HUES64 (cell line): Measurements from ENCODE around the gene DTX1.

ENCODE experiments used
- H3K27ac ChIP-seq: 2 replicates; pipeline ENCODE4 v1.7.0; 2013; ENCODE audit warnings: low read depth, low read length, inconsistent platforms
- H3K27me3 ChIP-seq: 2 replicates; pipeline ENCODE4 v1.6.1; 2013; ENCODE audit warnings: mild to moderate bottlenecking, low read length; ENCODE audit not compliant: insufficient read depth
- H3K36me3 ChIP-seq: 2 replicates; pipeline ENCODE4 v1.6.1; 2013; ENCODE audit warnings: mild to moderate bottlenecking, low read length; ENCODE audit not compliant: insufficient read depth
- H3K4me1 ChIP-seq: 2 replicates; pipeline ENCODE4 v1.6.1; 2013; ENCODE audit warnings: mild to moderate bottlenecking, low read length, moderate library complexity; ENCODE audit not compliant: insufficient read depth
- H3K4me3 ChIP-seq: 2 replicates; pipeline ENCODE4 v1.5.1; 2013; ENCODE audit warnings: mild to moderate bottlenecking, low read length, moderate library complexity
- H3K9ac ChIP-seq: 2 replicates; pipeline ENCODE4 v1.6.1; 2013; ENCODE audit warnings: mild to moderate bottlenecking, low read depth, low read length
- H3K9me3 ChIP-seq: 2 replicates; pipeline ENCODE4 v1.6.1; 2013; ENCODE audit warnings: low read depth, low read length; ENCODE audit not compliant: insufficient read depth
- WGBS: fragments of 150-250, 120-280 bp; methylation state at CpG from one replicate; pipeline ENCODE4 v1.1.7; 2013; ENCODE audit warnings: missing lambda C conversion rate; 5-methylcytosine and 5-hydroxymethylcytosine counted together

DTX1 gene

GRCh38 chr12:113039911-113040445 is 16.6 kb upstream of the DTX1 start:
- no peak overlapping the region for H3K4me3 ChIP-seq
- no peaks in the 10 kb centered on the region for H3K9me3 ChIP-seq
- H3K4me1 ChIP-seq: no peaks in the 10 kb centered on the region
- 44% methylated on average over 2 of the region's 4 CpGs for WGBS
- no peak overlapping the region for H3K27ac ChIP-seq
- no peak overlapping the region for H3K9ac ChIP-seq
- H3K27me3 ChIP-seq: 0 out of 2 replicates have a peak, but pooled peaks cover 3% of the 10 kb centered on the region
- H3K36me3 ChIP-seq: no peaks in the 10 kb centered on the region

DNA sequence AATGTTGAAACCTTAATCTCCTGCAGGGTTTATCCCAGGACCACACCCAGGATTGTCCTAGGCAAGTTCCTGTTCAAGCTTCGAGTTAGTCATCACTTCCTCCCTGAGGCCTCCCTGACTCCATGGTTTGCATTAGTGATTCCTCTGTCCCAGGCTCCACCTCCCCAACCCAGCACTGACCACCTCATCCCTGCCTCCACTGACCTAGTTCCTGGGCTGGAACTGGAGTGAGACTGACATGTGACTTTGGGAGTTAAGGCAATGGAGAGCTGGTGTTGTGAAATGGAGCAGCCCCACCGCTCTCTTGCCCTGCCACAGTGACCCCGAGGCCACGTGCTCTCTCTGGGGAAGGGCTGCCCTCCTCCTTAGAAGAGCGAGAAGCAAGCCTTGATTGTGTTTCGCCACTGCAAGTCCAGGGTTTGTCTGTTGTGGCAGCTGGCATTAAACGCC is 15.8 kb upstream of the DTX1 start:
- Histone ChIP-seq H3K27me3 (0 out of 2 replicates have a peak, but pooled peaks cover 9% of the 10 kb centered on the region), H3K27ac (no peak overlapping the region), H3K36me3 (no peaks in the 10 kb centered on the region), H3K9ac (no peak overlapping the region), H3K4me1 (no peaks in the 10 kb centered on the region), H3K9me3 (no peaks in the 10 kb centered on the region), H3K4me3 (no peak overlapping the region)
- WGBS: 85% methylated on average over 7 of the region's 7 CpGs

- 91% methylated on average over 6 of the region's 7 CpGs for WGBS
- Histone ChIP-seq H3K9me3 (no peaks in the 10 kb centered on the region), H3K36me3 (no peaks in the 10 kb centered on the region), H3K27me3 (0 out of 2 replicates have a peak, but pooled peaks cover 9% of the 10 kb centered on the region), H3K4me1 (no peaks in the 10 kb centered on the region), H3K4me3 (no peak overlapping the region), H3K9ac (no peak overlapping the region), H3K27ac (no peak overlapping the region)
Observed at GRCh38 chr12:113041560-113041959, 15.0 kb upstream of the DTX1 start.

DNA sequence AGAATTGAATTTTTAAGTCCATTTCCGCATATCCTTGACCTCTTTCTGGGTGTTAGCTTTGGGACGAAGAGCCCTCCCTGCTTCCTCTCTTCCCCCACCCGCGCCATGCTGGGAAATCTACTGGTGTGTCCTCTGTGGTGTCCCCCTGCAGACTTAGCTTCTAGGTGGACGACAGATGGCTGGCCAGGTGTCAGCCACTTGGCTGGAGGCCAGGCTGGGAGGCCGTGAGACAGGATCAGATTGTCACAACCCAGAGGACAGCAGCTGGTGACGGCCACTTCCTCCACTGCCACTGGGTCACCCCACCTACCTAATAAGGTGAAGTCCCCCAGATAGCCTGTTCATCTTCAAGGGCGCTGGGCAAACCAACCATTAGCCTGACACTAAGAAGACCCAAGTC is 13.3 kb upstream of the DTX1 start:
- Histone ChIP-seq H3K9me3 (no peaks in the 10 kb centered on the region), H3K4me1 (no peaks in the 10 kb centered on the region), H3K9ac (no peak overlapping the region), H3K4me3 (no peak overlapping the region), H3K27ac (no peak overlapping the region), H3K27me3 (peaks cover 15% of the 10 kb centered on the region; the same call in 1 of the 2 replicates), H3K36me3 (no peaks in the 10 kb centered on the region)
- 91% methylated on average over 8 of the region's 8 CpGs for WGBS

GRCh38 chr12:113044516-113044915 is 12.0 kb upstream of the DTX1 start:
- peaks cover 15% of the 10 kb centered on the region; the same call in 1 of the 2 replicates for H3K27me3 ChIP-seq
- H3K27ac ChIP-seq: no peak overlapping the region
- H3K4me1 ChIP-seq: no peaks in the 10 kb centered on the region
- no peaks in the 10 kb centered on the region for H3K9me3 ChIP-seq
- 76% methylated on average over 3 of the region's 3 CpGs for WGBS
- H3K36me3 ChIP-seq: no peaks in the 10 kb centered on the region
- H3K9ac ChIP-seq: no peak overlapping the region
- H3K4me3 ChIP-seq: no peak overlapping the region

DNA sequence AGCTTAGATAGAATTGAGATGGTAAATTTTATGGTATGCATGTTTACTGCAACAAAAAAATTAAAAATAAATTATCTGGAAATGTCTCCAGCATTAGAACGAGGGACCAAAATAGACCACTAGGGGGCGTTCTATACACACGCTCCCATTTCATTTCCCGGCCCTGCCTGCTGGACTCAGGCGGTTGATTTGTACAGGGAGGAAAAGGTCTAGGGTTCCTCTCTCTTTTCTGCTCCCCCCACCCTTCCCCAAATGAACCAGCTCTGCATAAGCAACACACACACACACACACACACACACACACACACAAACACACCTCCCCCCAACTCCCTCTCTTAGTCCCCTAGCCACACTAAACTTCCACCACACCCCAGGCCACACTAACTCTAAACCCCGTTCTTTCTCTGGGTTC is 7.8 kb upstream of the DTX1 start:
- Histone ChIP-seq H3K27ac (no peak overlapping the region), H3K27me3 (peaks cover 15% of the 10 kb centered on the region; the same call in 1 of the 2 replicates), H3K9ac (no peak overlapping the region), H3K9me3 (no peaks in the 10 kb centered on the region), H3K36me3 (no peaks in the 10 kb centered on the region), H3K4me1 (no peaks in the 10 kb centered on the region), H3K4me3 (no peak overlapping the region)
- WGBS: 81% methylated on average over 1 of the region's 6 CpGs

DNA sequence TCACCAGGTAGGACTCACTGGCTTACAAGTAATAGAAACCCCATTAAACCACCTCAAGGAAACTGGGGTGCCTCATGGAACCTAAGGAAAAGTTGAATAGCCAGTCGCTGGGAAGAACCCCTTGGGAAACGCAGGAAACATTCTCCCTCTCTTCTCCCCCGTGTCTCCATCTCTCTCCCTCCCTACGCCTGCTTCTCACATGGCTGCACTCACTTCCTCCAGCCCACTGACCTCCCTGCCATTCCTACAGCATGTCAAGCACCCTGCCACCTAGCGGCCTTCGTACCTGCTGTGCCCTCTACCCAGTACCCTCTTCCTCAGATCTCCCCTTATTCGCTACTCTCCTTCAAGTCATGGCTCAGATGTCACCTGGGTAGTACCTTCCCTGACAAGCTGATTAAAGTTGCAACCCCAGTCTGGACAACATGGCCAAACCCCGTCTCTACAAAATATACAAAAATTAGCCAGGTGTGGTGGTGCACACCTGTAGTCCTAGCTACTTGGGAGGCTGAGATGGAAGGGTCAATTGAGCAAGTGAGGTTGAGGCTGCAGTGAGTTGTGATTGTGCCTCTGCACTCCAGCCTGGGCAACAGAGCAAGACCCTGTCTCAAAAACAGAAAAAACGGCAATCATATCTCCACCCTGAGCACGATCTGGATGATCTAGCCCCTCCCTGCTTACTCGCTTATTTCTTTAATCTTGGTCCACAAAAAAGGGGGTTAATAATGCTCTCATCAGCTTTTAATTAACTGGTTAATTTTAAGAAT is 6.4 kb upstream of the DTX1 start:
- 57% methylated on average over 11 of the region's 11 CpGs for WGBS
- Histone ChIP-seq H3K36me3 (no peaks in the 10 kb centered on the region), H3K9ac (no peak overlapping the region)

GRCh38 chr12:113050795-113051194 is 5.7 kb upstream of the DTX1 start:
- no peaks in the 10 kb centered on the region for H3K9me3 ChIP-seq
- H3K27ac ChIP-seq: no peak overlapping the region
- H3K4me1 ChIP-seq: no peaks in the 10 kb centered on the region
- H3K36me3 ChIP-seq: no peaks in the 10 kb centered on the region
- 86% methylated on average over 7 of the region's 7 CpGs for WGBS
- no peak overlapping the region for H3K9ac ChIP-seq
- peaks cover 26% of the 10 kb centered on the region for H3K27me3 ChIP-seq
- H3K4me3 ChIP-seq: no peak overlapping the region

More for the DNA sequence above, 6.4 kb upstream of the DTX1 start:
- Histone ChIP-seq H3K9me3 (no peaks in the 10 kb centered on the region), H3K27me3 (peaks cover 24% of the 10 kb centered on the region), H3K27ac (no peak overlapping the region), H3K4me1 (no peaks in the 10 kb centered on the region), H3K4me3 (no peak overlapping the region)

DNA sequence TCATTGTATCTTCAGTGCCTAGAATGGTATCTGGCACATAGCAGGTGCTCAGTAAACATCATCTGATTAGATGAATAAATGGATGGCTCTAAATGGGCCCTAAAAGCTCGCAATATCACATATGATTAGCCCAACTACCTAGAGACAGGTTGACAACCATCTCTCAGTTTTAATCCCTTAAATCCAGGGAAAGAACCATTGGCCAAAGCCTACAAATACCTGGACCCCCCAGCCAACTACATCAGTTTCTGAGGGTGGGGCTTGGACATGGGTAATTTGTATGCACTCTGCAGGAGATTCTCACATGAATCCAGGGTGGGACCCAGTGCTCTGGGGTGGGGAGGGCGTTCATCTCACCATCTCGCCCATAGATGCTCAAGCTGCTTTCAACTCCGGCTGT is 4.8 kb upstream of the DTX1 start:
- Histone ChIP-seq H3K4me3 (no peak overlapping the region), H3K36me3 (no peaks in the 10 kb centered on the region), H3K27me3 (peaks cover 35% of the 10 kb centered on the region), H3K27ac (no peak overlapping the region), H3K9me3 (no peaks in the 10 kb centered on the region), H3K4me1 (no peaks in the 10 kb centered on the region), H3K9ac (no peak overlapping the region)
- 94% methylated on average over 4 of the region's 4 CpGs for WGBS

GRCh38 chr12:113052326-113052725 is 4.2 kb upstream of the DTX1 start:
- Histone ChIP-seq H3K27me3 (peaks cover 40% of the 10 kb centered on the region), H3K36me3 (no peaks in the 10 kb centered on the region), H3K4me1 (no peaks in the 10 kb centered on the region), H3K4me3 (no peak overlapping the region), H3K9me3 (no peaks in the 10 kb centered on the region), H3K27ac (no peak overlapping the region), H3K9ac (no peak overlapping the region)
- WGBS: 77% methylated on average over 4 of the region's 4 CpGs

DNA sequence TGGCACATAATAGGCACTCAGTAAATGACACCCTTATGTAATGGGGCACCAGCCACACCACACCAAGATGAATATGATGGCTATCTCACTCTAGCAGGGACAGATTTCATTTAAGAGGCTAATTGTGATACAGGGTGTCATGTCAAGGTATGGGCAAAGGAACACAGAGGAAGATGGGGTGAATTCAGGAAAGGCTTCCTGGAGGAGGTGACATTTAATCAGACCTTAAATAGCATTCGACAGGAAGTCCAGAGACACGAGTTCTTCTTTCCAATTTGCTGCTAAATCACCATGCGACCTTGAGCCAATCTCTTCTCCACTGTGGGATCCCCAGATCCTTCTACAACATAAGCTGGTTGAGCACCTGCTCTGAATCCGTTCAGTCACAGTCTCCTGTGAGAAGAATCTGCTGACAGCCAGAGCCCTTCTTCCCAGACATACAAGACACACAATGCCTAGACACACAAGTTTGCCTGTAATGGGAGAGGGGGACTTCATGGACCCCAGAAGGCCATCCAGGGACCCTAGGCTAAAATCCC is 1.5 kb upstream of the DTX1 start:
- H3K9ac ChIP-seq: no peak overlapping the region
- H3K4me3 ChIP-seq: no peak overlapping the region
- H3K36me3 ChIP-seq: no peaks in the 10 kb centered on the region
- no peaks in the 10 kb centered on the region for H3K4me1 ChIP-seq
- H3K27me3 ChIP-seq: peaks cover 42% of the 10 kb centered on the region
- no peak overlapping the region for H3K27ac ChIP-seq
- no peaks in the 10 kb centered on the region for H3K9me3 ChIP-seq
- 69% methylated on average over 4 of the region's 4 CpGs for WGBS
